Mesothelial cell of epicardium (in vitro differentiated cells): ENCODE results near the gene SCAMP4. TPM values are rescaled to one million over a fixed set of nuclear protein-coding genes. Genes with fewer than 3 reads are reported as not detected.

Experiments
- DNase-seq, 2 experiments: peaks; one replicate each; pipeline ENCODE4 v3.0.0; 2021; ENCODE audit warnings: low spot score in 2 of 2; ENCODE audit not compliant: unreplicated experiment in 2 of 2
- H3K27ac Mint-ChIP-seq: 2 replicates; pipeline ENCODE4 v1.8.0; 2021; ENCODE audit warnings: mixed read lengths
- H3K27me3 Mint-ChIP-seq: 2 replicates; pipeline ENCODE4 v1.8.0; 2021; ENCODE audit warnings: low read depth, mixed read lengths
- H3K36me3 Mint-ChIP-seq: 2 replicates; pipeline ENCODE4 v1.8.0; 2021; ENCODE audit warnings: mixed read lengths
- H3K4me1 Mint-ChIP-seq: 2 replicates; pipeline ENCODE4 v1.8.0; 2021; ENCODE audit warnings: mixed read lengths
- H3K4me3 Mint-ChIP-seq: 2 replicates; pipeline ENCODE4 v1.8.0; 2021; ENCODE audit warnings: mild to moderate bottlenecking, moderate library complexity, mixed read lengths
- H3K9me3 Mint-ChIP-seq: 2 replicates; pipeline ENCODE4 v1.8.0; 2021; ENCODE audit warnings: mixed read lengths
- total RNA-seq: library from RNA; stranded (reverse); gene quantifications from 3 replicates; pipeline ENCODE4 v1.2.1, GENCODE V29; 2021
- TF ChIP-seq, protein P1 (sequence below): fragments of 200-600 bp; sonication (generic); IDR thresholded peaks from one replicate; pipeline ENCODE4 v1.5.0; 2021; ENCODE audit warnings: antibody characterized with exemption; ENCODE audit not compliant: unreplicated experiment

SCAMP4 gene
- total RNA-seq, 1 donor from 2014 or later = 97.7 TPM

- H3K4me3 Mint-ChIP-seq = no peak overlapping the region
- DNase-seq = no peak
- H3K9me3 Mint-ChIP-seq = no peaks in the 10 kb centered on the region
- H3K36me3 Mint-ChIP-seq = peaks cover 12% of the 10 kb centered on the region
- TF ChIP-seq, protein P1, sequence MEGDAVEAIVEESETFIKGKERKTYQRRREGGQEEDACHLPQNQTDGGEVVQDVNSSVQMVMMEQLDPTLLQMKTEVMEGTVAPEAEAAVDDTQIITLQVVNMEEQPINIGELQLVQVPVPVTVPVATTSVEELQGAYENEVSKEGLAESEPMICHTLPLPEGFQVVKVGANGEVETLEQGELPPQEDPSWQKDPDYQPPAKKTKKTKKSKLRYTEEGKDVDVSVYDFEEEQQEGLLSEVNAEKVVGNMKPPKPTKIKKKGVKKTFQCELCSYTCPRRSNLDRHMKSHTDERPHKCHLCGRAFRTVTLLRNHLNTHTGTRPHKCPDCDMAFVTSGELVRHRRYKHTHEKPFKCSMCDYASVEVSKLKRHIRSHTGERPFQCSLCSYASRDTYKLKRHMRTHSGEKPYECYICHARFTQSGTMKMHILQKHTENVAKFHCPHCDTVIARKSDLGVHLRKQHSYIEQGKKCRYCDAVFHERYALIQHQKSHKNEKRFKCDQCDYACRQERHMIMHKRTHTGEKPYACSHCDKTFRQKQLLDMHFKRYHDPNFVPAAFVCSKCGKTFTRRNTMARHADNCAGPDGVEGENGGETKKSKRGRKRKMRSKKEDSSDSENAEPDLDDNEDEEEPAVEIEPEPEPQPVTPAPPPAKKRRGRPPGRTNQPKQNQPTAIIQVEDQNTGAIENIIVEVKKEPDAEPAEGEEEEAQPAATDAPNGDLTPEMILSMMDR = no peak
- H3K27me3 Mint-ChIP-seq = no peaks in the 10 kb centered on the region
- no peaks in the 10 kb centered on the region for H3K4me1 Mint-ChIP-seq
- no peak overlapping the region for H3K27ac Mint-ChIP-seq
These were observed 57.5 kb downstream of the SCAMP4 start for GRCh38 chr19:1962674-1963073.

- H3K4me1 Mint-ChIP-seq = peaks cover 3% of the 10 kb centered on the region
- no peaks in the 10 kb centered on the region for H3K27me3 Mint-ChIP-seq
- no peaks in the 10 kb centered on the region for H3K9me3 Mint-ChIP-seq
- H3K27ac Mint-ChIP-seq = no peak overlapping the region
- TF ChIP-seq, protein P1 = no peak
- H3K36me3 Mint-ChIP-seq = peaks cover 10% of the 10 kb centered on the region
- H3K4me3 Mint-ChIP-seq = no peak overlapping the region
- no peak for DNase-seq
These were observed 61.9 kb downstream of the SCAMP4 start for GRCh38 chr19:1967087-1967608.

- H3K27me3 Mint-ChIP-seq = no peaks in the 10 kb centered on the region
- H3K27ac Mint-ChIP-seq = no peak overlapping the region
- H3K4me1 Mint-ChIP-seq = peaks cover 3% of the 10 kb centered on the region
- no peaks in the 10 kb centered on the region for H3K9me3 Mint-ChIP-seq
- no peak overlapping the region for H3K4me3 Mint-ChIP-seq
- peaks cover 7% of the 10 kb centered on the region for H3K36me3 Mint-ChIP-seq
- TF ChIP-seq, protein P1 = no peak
- DNase-seq = no peak
These were observed 63.3 kb downstream of the SCAMP4 start for GRCh38 chr19:1968279-1969175.

DNA sequence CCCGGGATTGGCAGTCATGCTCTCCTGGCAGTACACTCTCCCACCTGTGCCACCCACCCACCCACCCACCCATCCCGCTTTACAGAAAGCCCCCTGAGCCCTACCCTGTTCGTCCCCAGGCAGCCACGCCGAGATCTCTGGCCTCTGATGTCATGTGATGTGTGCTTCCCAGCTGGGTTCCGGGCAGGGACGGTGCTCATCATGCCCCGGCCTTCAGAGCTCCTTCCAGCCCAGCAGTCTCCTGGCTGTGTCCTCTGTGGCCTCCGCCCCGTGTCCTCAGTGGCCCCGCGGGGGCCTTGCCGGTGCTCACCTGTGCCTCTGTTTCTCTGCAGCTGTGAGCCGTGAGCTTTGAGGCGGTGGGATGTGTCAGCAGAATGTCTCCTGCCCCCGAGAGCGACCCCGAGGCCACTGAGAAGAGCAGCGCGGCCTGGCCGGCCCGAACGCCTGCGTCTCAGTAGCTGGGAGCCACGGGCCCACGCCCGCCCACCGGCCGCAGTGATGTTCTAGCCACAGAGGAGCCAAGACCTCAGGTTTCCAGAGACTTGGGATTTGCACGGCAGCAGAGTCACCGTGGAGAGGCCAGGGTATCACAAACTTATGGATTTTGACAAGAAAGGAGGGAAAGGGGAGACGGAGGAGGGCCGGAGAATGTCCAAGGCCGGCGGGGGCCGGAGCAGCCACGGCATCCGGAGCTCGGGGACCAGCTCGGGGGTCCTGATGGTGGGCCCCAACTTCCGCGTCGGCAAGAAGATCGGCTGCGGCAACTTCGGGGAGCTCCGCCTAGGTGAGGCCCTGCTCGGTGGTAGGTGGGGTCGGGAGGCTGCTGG lies 64.2 kb downstream of the SCAMP4 start:
- no peak overlapping the region for H3K4me3 Mint-ChIP-seq

More for the DNA sequence above, 64.2 kb downstream of the SCAMP4 start:
- H3K9me3 Mint-ChIP-seq = no peaks in the 10 kb centered on the region
- TF ChIP-seq, protein P1 = no peak
- H3K27me3 Mint-ChIP-seq = no peaks in the 10 kb centered on the region
- DNase-seq = no peak
- peak overlapping the region; percentile 53 for H3K27ac Mint-ChIP-seq
- H3K4me1 Mint-ChIP-seq = peaks cover 3% of the 10 kb centered on the region
- peaks cover 8% of the 10 kb centered on the region for H3K36me3 Mint-ChIP-seq
